GM18867 (cell line): ENCODE results near the gene ZNF689.
"Not testable (repeated sequence)": the region's sequence is repeated elsewhere in the genome, so short reads cannot be mapped to it uniquely, and the experiment has no call there.

Source experiments
- ATAC-seq: cut with Tn5 transposase; IDR thresholded peaks from one replicate; pipeline ENCODE4 v1.9.1; 2021; ENCODE audit warnings: mild to moderate bottlenecking, moderate library complexity; ENCODE audit not compliant: unreplicated experiment

ZNF689 gene

GRCh38 chr16:30637139-30637538 lies 26.9 kb upstream of the ZNF689 start:
- not testable (repeated sequence) for ATAC-seq

GRCh38 chr16:30636599-30636998 lies 26.4 kb upstream of the ZNF689 start:
- no peak for ATAC-seq

- no peak for ATAC-seq
Observed at GRCh38 chr16:30633526-30633925, 23.3 kb upstream of the ZNF689 start.

GRCh38 chr16:30632454-30632853 lies 22.3 kb upstream of the ZNF689 start:
- ATAC-seq, result not testable (repeated sequence)

- peak; percentile 57 for ATAC-seq
Observed at GRCh38 chr16:30628628-30629540, 18.7 kb upstream of the ZNF689 start.

- no peak for ATAC-seq
Observed at GRCh38 chr16:30626236-30626635, 16.0 kb upstream of the ZNF689 start.

GRCh38 chr16:30623536-30624283 lies 13.5 kb upstream of the ZNF689 start:
- no peak for ATAC-seq

GRCh38 chr16:30622455-30623032 lies 12.4 kb upstream of the ZNF689 start:
- ATAC-seq, result no peak

GRCh38 chr16:30621765-30622164 lies 11.6 kb upstream of the ZNF689 start:
- ATAC-seq, result no peak

- ATAC-seq, result no peak
Observed at GRCh38 chr16:30620169-30620568, 10.0 kb upstream of the ZNF689 start.

- ATAC-seq, result no peak
Observed at GRCh38 chr16:30619638-30620037, 9.4 kb upstream of the ZNF689 start.

- no peak for ATAC-seq
Observed at GRCh38 chr16:30619202-30619601, 9.0 kb upstream of the ZNF689 start.

- ATAC-seq, result no peak
Observed at GRCh38 chr16:30615358-30616091, 5.3 kb upstream of the ZNF689 start.

GRCh38 chr16:30609002-30609925 lies 925 bp downstream of the ZNF689 start:
- ATAC-seq, result peak; percentile 32

- ATAC-seq, result no peak
Observed at GRCh38 chr16:30606004-30606403, 4.2 kb downstream of the ZNF689 start.

GRCh38 chr16:30605158-30605557 lies 5.0 kb downstream of the ZNF689 start:
- ATAC-seq, result no peak

GRCh38 chr16:30604316-30604947 lies 5.8 kb downstream of the ZNF689 start:
- ATAC-seq, result no peak

- ATAC-seq, result no peak
Observed at GRCh38 chr16:30603945-30604315, 6.3 kb downstream of the ZNF689 start.

- no peak for ATAC-seq
Observed at GRCh38 chr16:30602616-30603277, 7.4 kb downstream of the ZNF689 start.
